CD4-positive, CD25-positive, alpha-beta regulatory T cell (primary cell): Measurements from ENCODE around the gene CDKAL1. TPM values are rescaled to one million over a fixed set of nuclear protein-coding genes. Genes with fewer than 3 reads are reported as not detected.

ENCODE experiments used
- ATAC-seq, 2 donors: fragments of 150-1000 bp; cut with Tn5 transposase; one replicate each; pipeline ENCODE4 v1.10.0; 2021; ENCODE audit warnings: low read depth in 2 of 2, moderate number of reproducible peaks in 2 of 2, moderate library complexity in 1 of 2
- DNase-seq, 3 donors: peaks; one replicate each; pipeline versions ENCODE4 v3.0.0 to v3.0.0-alpha.2; 2012 to 2022; ENCODE audit warnings: mixed read lengths in 1 of 3
- H3K27ac ChIP-seq: one replicate; pipeline ENCODE4 v1.7.0; 2013; ENCODE audit warnings: mild to moderate bottlenecking, low read length; ENCODE audit not compliant: insufficient read depth, poor library complexity, severe bottlenecking
- H3K27me3 ChIP-seq: one replicate; pipeline ENCODE4 v1.7.0; 2013; ENCODE audit warnings: low read length; ENCODE audit not compliant: control insufficient read depth, insufficient read depth
- H3K36me3 ChIP-seq: one replicate; pipeline ENCODE4 v1.7.0; 2013; ENCODE audit warnings: mild to moderate bottlenecking, low read length, moderate library complexity; ENCODE audit not compliant: control insufficient read depth, insufficient read depth
- H3K4me1 ChIP-seq: 2 replicates; pipeline ENCODE4 v1.7.0; 2013; ENCODE audit warnings: mild to moderate bottlenecking, low read length; ENCODE audit not compliant: insufficient read depth, control insufficient read depth, poor library complexity, severe bottlenecking
- H3K4me3 ChIP-seq: one replicate; pipeline ENCODE4 v1.7.0; 2013; ENCODE audit warnings: low read depth, mild to moderate bottlenecking, low read length, moderate library complexity
- H3K9me3 ChIP-seq, 2 experiments: 1 replicate in 1 of 2; 2 replicates in 1 of 2; pipeline ENCODE4 v1.7.0; 2013; ENCODE audit warnings: low read length in 2 of 2, mild to moderate bottlenecking in 1 of 2, moderate library complexity in 1 of 2; ENCODE audit not compliant: control insufficient read depth in 2 of 2
- H3K27ac Mint-ChIP-seq, 3 donors: one replicate each; pipeline ENCODE4 v1.8.0; 2020 to 2022; ENCODE audit warnings: mild to moderate bottlenecking in 3 of 3, mixed read lengths in 3 of 3, moderate library complexity in 2 of 3
- H3K27me3 Mint-ChIP-seq: one replicate; pipeline ENCODE4 v1.8.0; 2022; ENCODE audit warnings: mild to moderate bottlenecking, mixed read lengths
- H3K36me3 Mint-ChIP-seq: one replicate; pipeline ENCODE4 v1.8.0; 2020; ENCODE audit warnings: mixed read lengths
- H3K4me1 Mint-ChIP-seq, 4 donors: one replicate each; pipeline ENCODE4 v1.8.0; 2020 to 2022; ENCODE audit warnings: mixed read lengths in 4 of 4, mild to moderate bottlenecking in 1 of 4
- H3K4me3 Mint-ChIP-seq, 4 donors: one replicate each; pipeline ENCODE4 v1.8.0; 2020 to 2022; ENCODE audit warnings: mild to moderate bottlenecking in 4 of 4, mixed read lengths in 4 of 4, moderate library complexity in 3 of 4
- H3K9me3 Mint-ChIP-seq, 7 donors: one replicate each; pipeline ENCODE4 v1.8.0; 2020 to 2022; ENCODE audit warnings: mixed read lengths in 7 of 7, mild to moderate bottlenecking in 3 of 7, moderate library complexity in 2 of 7
- polyA plus RNA-seq, 4 donors: library from polyadenylated mRNA; unstranded; fragments of 300-500 nt; fragmentation: Illumina TruSeq; gene quantifications; one replicate each; pipeline ENCODE4 v1.2.3, GENCODE V29; 2021
- total RNA-seq: library from RNA; stranded (reverse); gene quantifications from one replicate; pipeline ENCODE4 v1.2.3, GENCODE V29; 2022

The CDKAL1 gene
- total and polyA plus RNA-seq, 5 donors from 2014 or later: 26.1 to 39.4 (median 30.4) TPM

- ATAC-seq: no peak
- Mint-ChIP-seq H3K27ac (no peak overlapping the region), H3K9me3 (peaks cover 0 to 4% (median 0%) of the 10 kb centered on the region in 7 donors), H3K4me1 (peaks cover 0 to 16% (median 7%) of the 10 kb centered on the region in 4 donors), H3K36me3 (peaks cover 29% of the 10 kb centered on the region), H3K4me3 (no peak overlapping the region), H3K27me3 (no peaks in the 10 kb centered on the region)
- no peak overlapping the region for H3K27ac ChIP-seq
- H3K4me1 ChIP-seq: no peaks in the 10 kb centered on the region
- H3K36me3 ChIP-seq: peaks cover 13% of the 10 kb centered on the region
- DNase-seq: peak in 1 of 3 donors; percentile 14
- no peaks in the 10 kb centered on the region for H3K9me3 ChIP-seq
- no peaks in the 10 kb centered on the region for H3K27me3 ChIP-seq
- no peak overlapping the region for H3K4me3 ChIP-seq
Measured at GRCh38 chr6:20737912-20738311, 203.7 kb downstream of the CDKAL1 start.

- no peaks in the 10 kb centered on the region for H3K4me1 ChIP-seq
- peaks cover 13% of the 10 kb centered on the region for H3K36me3 ChIP-seq
- H3K27ac ChIP-seq: no peak overlapping the region
- H3K27ac Mint-ChIP-seq: peak overlapping the region in 1 of 3 donors; percentile 2
- H3K4me3 Mint-ChIP-seq: no peak overlapping the region
- ATAC-seq: no peak
- no peak for DNase-seq
- no peaks in the 10 kb centered on the region for H3K27me3 Mint-ChIP-seq
- H3K36me3 Mint-ChIP-seq: peaks cover 29% of the 10 kb centered on the region
- H3K4me1 Mint-ChIP-seq: peaks cover 0 to 18% (median 12%) of the 10 kb centered on the region in 4 donors
- H3K4me3 ChIP-seq: no peak overlapping the region
- no peaks in the 10 kb centered on the region for H3K9me3 ChIP-seq
- no peaks in the 10 kb centered on the region for H3K27me3 ChIP-seq
- H3K9me3 Mint-ChIP-seq: peaks cover 0 to 4% (median 0%) of the 10 kb centered on the region in 7 donors
Measured at GRCh38 chr6:20740088-20740487, 205.8 kb downstream of the CDKAL1 start.

DNA sequence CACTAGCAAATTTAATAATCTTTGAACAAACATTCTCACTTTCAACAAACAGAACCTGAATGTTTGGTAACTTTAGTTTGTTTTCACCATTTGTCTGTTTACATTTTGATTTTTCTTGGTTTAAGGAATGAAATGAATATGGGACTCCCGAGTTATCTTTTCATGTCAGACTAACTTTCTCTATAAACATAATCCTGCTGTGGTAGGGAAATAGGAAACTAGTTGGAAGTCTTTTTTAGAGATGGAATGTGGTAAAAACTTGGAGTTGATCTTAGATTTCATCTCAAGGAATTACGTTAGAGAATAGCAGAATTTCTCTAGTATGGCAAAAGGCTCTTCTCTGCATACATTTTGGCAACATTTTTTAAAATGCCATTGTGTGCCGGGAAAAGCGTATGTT is 206.5 kb downstream of the CDKAL1 start:
- DNase-seq (no peak), ATAC-seq (no peak)
- H3K4me1 ChIP-seq: no peaks in the 10 kb centered on the region
- peaks cover 0 to 4% (median 0%) of the 10 kb centered on the region in 7 donors for H3K9me3 Mint-ChIP-seq
- peaks cover 0 to 16% (median 12%) of the 10 kb centered on the region in 4 donors for H3K4me1 Mint-ChIP-seq
- no peak overlapping the region for H3K4me3 Mint-ChIP-seq
- H3K4me3 ChIP-seq: no peak overlapping the region
- no peak overlapping the region for H3K27ac ChIP-seq
- H3K36me3 ChIP-seq: peaks cover 13% of the 10 kb centered on the region
- H3K27me3 ChIP-seq: no peaks in the 10 kb centered on the region
- H3K27me3 Mint-ChIP-seq: no peaks in the 10 kb centered on the region
- no peaks in the 10 kb centered on the region for H3K9me3 ChIP-seq
- no peak overlapping the region for H3K27ac Mint-ChIP-seq
- peaks cover 29% of the 10 kb centered on the region for H3K36me3 Mint-ChIP-seq

- Mint-ChIP-seq H3K36me3 (peaks cover 29% of the 10 kb centered on the region), H3K9me3 (peaks cover 0 to 4% (median 0%) of the 10 kb centered on the region in 7 donors), H3K27ac (no peak overlapping the region), H3K4me1 (peaks cover 3 to 14% (median 11%) of the 10 kb centered on the region in 4 donors), H3K27me3 (no peaks in the 10 kb centered on the region), H3K4me3 (no peak overlapping the region)
- no peak overlapping the region for H3K4me3 ChIP-seq
- DNase-seq: no peak
- no peaks in the 10 kb centered on the region for H3K9me3 ChIP-seq
- H3K36me3 ChIP-seq: peaks cover 13% of the 10 kb centered on the region
- H3K27ac ChIP-seq: no peak overlapping the region
- H3K27me3 ChIP-seq: no peaks in the 10 kb centered on the region
- no peak for ATAC-seq
- H3K4me1 ChIP-seq: no peaks in the 10 kb centered on the region
Measured at GRCh38 chr6:20741490-20741889, 207.2 kb downstream of the CDKAL1 start.

GRCh38 chr6:20744911-20745557 is 210.8 kb downstream of the CDKAL1 start:
- Mint-ChIP-seq H3K4me1 (peaks cover 5 to 13% (median 8%) of the 10 kb centered on the region in 4 donors), H3K36me3 (peaks cover 23% of the 10 kb centered on the region), H3K9me3 (peaks cover 0 to 2% (median 0%) of the 10 kb centered on the region in 7 donors)

GRCh38 chr6:20746024-20746423 is 211.8 kb downstream of the CDKAL1 start:
- Mint-ChIP-seq H3K4me1 (peaks cover 0 to 15% (median 9%) of the 10 kb centered on the region in 4 donors), H3K27ac (no peak overlapping the region), H3K9me3 (no peaks in the 10 kb centered on the region), H3K27me3 (no peaks in the 10 kb centered on the region), H3K4me3 (no peak overlapping the region), H3K36me3 (peaks cover 15% of the 10 kb centered on the region)
- DNase-seq: peak in 1 of 3 donors; percentile 29
- Histone ChIP-seq H3K4me3 (no peak overlapping the region), H3K4me1 (no peaks in the 10 kb centered on the region), H3K36me3 (peaks cover 6% of the 10 kb centered on the region), H3K27me3 (no peaks in the 10 kb centered on the region), H3K27ac (no peak overlapping the region), H3K9me3 (no peaks in the 10 kb centered on the region)
- no peak for ATAC-seq

More at GRCh38 chr6:20744911-20745557, 210.8 kb downstream of the CDKAL1 start:
- no peak overlapping the region for H3K27ac Mint-ChIP-seq
- no peak for DNase-seq
- Histone ChIP-seq H3K36me3 (peaks cover 6% of the 10 kb centered on the region), H3K4me1 (no peaks in the 10 kb centered on the region), H3K4me3 (no peak overlapping the region), H3K27me3 (no peaks in the 10 kb centered on the region), H3K27ac (no peak overlapping the region), H3K9me3 (no peaks in the 10 kb centered on the region)
- no peak for ATAC-seq
- no peaks in the 10 kb centered on the region for H3K27me3 Mint-ChIP-seq
- H3K4me3 Mint-ChIP-seq: no peak overlapping the region

GRCh38 chr6:20746805-20747558 is 212.7 kb downstream of the CDKAL1 start:
- Histone ChIP-seq H3K27me3 (no peaks in the 10 kb centered on the region), H3K4me1 (no peaks in the 10 kb centered on the region), H3K27ac (no peak overlapping the region), H3K4me3 (no peak overlapping the region), H3K9me3 (no peaks in the 10 kb centered on the region), H3K36me3 (no peaks in the 10 kb centered on the region)
- ATAC-seq (no peak), DNase-seq (no peak)
- Mint-ChIP-seq H3K27ac (peak overlapping the region in 1 of 3 donors; percentile 51), H3K4me3 (no peak overlapping the region), H3K4me1 (peaks cover 0 to 17% (median 9%) of the 10 kb centered on the region in 4 donors), H3K27me3 (no peaks in the 10 kb centered on the region), H3K36me3 (peaks cover 6% of the 10 kb centered on the region), H3K9me3 (no peaks in the 10 kb centered on the region)
